ENCODE data around the gene ZNF274.
"Not testable (repeated sequence)": the region's sequence is repeated elsewhere in the genome, so short reads cannot be mapped to it uniquely, and the experiment has no call there.

Gene ZNF274

DNA sequence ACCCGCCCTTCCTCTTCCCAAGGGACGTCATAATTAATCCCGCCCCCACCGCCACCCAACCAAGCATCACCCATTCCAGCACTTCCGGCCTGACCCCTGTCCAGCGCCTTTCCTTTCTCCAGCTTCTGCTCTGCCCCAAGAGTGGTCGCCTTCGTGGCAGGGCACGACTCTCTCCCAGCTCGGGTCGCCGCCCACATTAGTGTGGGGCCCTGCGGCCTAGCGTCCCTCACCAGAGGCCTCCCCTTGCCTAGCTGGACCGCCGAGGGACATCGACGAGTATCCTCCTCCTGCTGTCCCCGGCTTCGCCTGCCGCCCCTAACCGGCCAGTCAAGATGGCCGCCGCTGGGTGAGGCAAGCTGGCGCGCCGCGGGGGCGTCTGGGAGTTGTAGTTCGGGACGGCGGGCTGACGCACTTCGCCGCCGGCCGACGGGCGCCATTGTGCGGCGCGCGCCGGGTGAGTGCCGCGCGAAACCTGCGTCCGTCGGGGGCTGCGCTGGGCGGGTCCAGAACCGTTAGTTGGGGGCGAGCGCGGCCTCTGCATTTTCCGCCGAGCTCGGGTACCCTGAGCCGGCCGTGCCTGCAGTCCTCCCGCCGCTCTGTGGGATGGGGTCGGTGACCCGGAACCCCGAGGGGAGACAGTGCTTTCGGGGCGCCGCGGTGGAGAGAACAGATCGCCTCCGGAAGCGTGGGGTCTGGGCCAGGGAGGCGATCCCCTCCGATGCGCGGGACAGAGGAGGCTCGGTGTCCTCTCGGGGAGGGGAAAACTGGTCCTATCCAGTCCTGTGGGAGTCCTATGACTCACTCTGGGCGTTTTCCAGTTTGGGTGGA, at the start of gene ZNF274:
ZNF274 (plus strand) TSS at position 73 of the 828 bp plus-strand sequence. CDS start 905 bp downstream, outside the sequence.
- H3K27ac ChIP-seq: peak within 1 kb of the TSS; percentile 94 to 100 (median 98)
- no peaks in the 10 kb centered on the region; a peak in 2 of 22 replicates for H3K27me3 ChIP-seq
- peak within 1 kb of the TSS; percentile 67 to 97 (median 79) for H3K4me2 ChIP-seq
- peaks cover 90 to 95% (median 94%) of the 10 kb centered on the region in 11 experiments for H3K9me3 ChIP-seq (replicated peaks in 1 of 11)
- H3K36me3 ChIP-seq: peaks cover 71 to 83% (median 78%) of the 10 kb centered on the region in 11 experiments
- peak within 1 kb of the TSS; percentile 86 to 98 (median 94) for H3K9ac ChIP-seq
- H3K4me3 ChIP-seq: peak within 1 kb of the TSS; percentile 75 to 90 (median 84)
- no peaks in the 10 kb centered on the region for H4K20me1 ChIP-seq
- H3K4me1 ChIP-seq: peaks cover 4 to 12% (median 6%) of the 10 kb centered on the region in 10 experiments; a peak in 17 of 20 replicates
- no peak for TF ChIP-seq Cebpa-rat (IDR thresholded peaks at IDR 0.05)

- no peaks in the 10 kb centered on the region for H3K4me1 ChIP-seq
- H3K9ac ChIP-seq: no peak overlapping the region
- H3K27me3 ChIP-seq: no peaks in the 10 kb centered on the region
- no peaks in the 10 kb centered on the region for H4K20me1 ChIP-seq
- H3K9me3 ChIP-seq (replicated peaks in 1 of 11): peaks cover 100% of the 10 kb centered on the region in 11 experiments
- no peak overlapping the region for H3K27ac ChIP-seq
- no peak overlapping the region for H3K4me2 ChIP-seq
- H3K4me3 ChIP-seq: peak overlapping the region in 6 of 10 experiments; percentile 4 to 37 (median 14); a peak in 5 of 20 replicates
- TF ChIP-seq Cebpa-rat (IDR thresholded peaks at IDR 0.05): no peak
- peaks cover 98 to 100% (median 100%) of the 10 kb centered on the region in 11 experiments for H3K36me3 ChIP-seq
Observed at GRCh38 chr19:58134244-58134643, 48.6 kb upstream of the ZNF274 start.

GRCh38 chr19:58145849-58146248, 37.0 kb upstream of the ZNF274 start:
- TF ChIP-seq Cebpa-rat (IDR thresholded peaks at IDR 0.05): no peak
- Histone ChIP-seq H3K4me3 (peak overlapping the region in 3 of 10 experiments; percentile 0 to 36 (median 31); a peak in 5 of 20 replicates), H3K9me3 (replicated peaks in 1 of 11) (peaks cover 79 to 88% (median 83%) of the 10 kb centered on the region in 11 experiments), H3K27ac (no peak overlapping the region), H3K27me3 (no peaks in the 10 kb centered on the region), H3K36me3 (peaks cover 41 to 67% (median 56%) of the 10 kb centered on the region in 11 experiments), H3K4me2 (no peak overlapping the region), H3K9ac (no peak overlapping the region), H4K20me1 (no peaks in the 10 kb centered on the region), H3K4me1 (peaks cover 5 to 12% (median 6%) of the 10 kb centered on the region in 10 experiments; a peak in 14 of 20 replicates)

- H3K27me3 ChIP-seq, H3K9ac ChIP-seq, H3K4me3 ChIP-seq, H3K27ac ChIP-seq, H3K4me2 ChIP-seq, H4K20me1 ChIP-seq: not testable (repeated sequence)
- Histone ChIP-seq H3K4me1 (peaks cover 6 to 19% (median 12%) of the 10 kb centered on the region in 10 experiments; a peak in 18 of 20 replicates), H3K36me3 (peaks cover 24 to 50% (median 40%) of the 10 kb centered on the region in 11 experiments), H3K9me3 (replicated peaks in 1 of 11) (peaks cover 62 to 86% (median 73%) of the 10 kb centered on the region in 11 experiments)
Observed at GRCh38 chr19:58147475-58147874, 35.4 kb upstream of the ZNF274 start.

DNA sequence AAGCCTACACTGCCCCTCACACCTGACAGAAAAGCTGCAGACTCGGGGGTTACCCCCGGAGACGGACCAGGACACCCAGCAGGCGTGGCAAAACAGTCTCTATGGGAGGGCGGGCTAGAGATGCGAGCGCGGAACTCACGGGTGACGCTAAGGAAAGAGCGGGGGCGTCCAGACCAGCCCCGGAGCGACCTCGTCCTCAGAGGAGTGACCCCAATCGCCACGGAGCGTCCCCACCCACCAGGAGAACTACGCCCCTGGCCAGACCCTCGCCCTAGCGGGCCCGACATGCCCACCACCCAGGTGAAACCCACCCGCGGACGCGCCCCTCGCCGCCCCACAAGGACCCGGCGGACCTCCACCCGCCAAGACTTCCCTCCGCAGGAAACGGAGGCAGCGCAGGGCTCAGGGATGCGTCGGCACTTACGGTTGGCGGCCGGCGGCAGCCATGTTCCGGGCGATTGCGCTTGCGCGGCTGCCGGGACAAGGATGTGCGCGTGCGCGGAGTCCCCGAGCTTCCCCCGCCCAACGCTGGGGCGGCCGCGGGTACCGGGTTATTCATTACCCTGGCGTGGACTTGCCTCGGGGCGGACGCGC, 32.4 kb upstream of the ZNF274 start, which contains the start of gene ZNF329:
ZNF329 (minus strand) TSS at position 462 of the 594 bp plus-strand sequence. CDS start 21,286 bp downstream, outside the sequence.
- peak within 1 kb of the TSS; percentile 84 to 94 (median 91) for H3K27ac ChIP-seq
- TF ChIP-seq Cebpa-rat (IDR thresholded peaks at IDR 0.05): no peak

GRCh38 chr19:58153386-58153785, 29.5 kb upstream of the ZNF274 start:
- no peak overlapping the region for H3K27ac ChIP-seq
- peak overlapping the region; percentile 79 to 99 (median 92) for H3K4me2 ChIP-seq
- no peak for TF ChIP-seq Cebpa-rat (IDR thresholded peaks at IDR 0.05)
- H3K9ac ChIP-seq: peak overlapping the region in 1 of 11 experiments; percentile 93; a peak in 1 of 22 replicates
- H3K36me3 ChIP-seq: peaks cover 5 to 13% (median 9%) of the 10 kb centered on the region in 11 experiments; a peak in 17 of 22 replicates
- H3K27me3 ChIP-seq: no peaks in the 10 kb centered on the region
- H3K4me3 ChIP-seq: peak overlapping the region in 7 of 10 experiments; percentile 80 to 95 (median 87); a peak in 7 of 20 replicates
- peaks cover 20 to 35% (median 31%) of the 10 kb centered on the region in 10 experiments for H3K4me1 ChIP-seq
- no peaks in the 10 kb centered on the region for H4K20me1 ChIP-seq
- H3K9me3 ChIP-seq (replicated peaks in 1 of 11): peaks cover 25 to 65% (median 39%) of the 10 kb centered on the region in 11 experiments

More for the DNA sequence above, 32.4 kb upstream of the ZNF274 start, which contains the start of gene ZNF329:
- Histone ChIP-seq H4K20me1 (no peaks in the 10 kb centered on the region), H3K9ac (peak within 1 kb of the TSS; percentile 85 to 97 (median 91)), H3K9me3 (replicated peaks in 1 of 11) (peaks cover 33 to 73% (median 49%) of the 10 kb centered on the region in 11 experiments), H3K4me3 (peak within 1 kb of the TSS; percentile 82 to 94 (median 88)), H3K27me3 (no peaks in the 10 kb centered on the region), H3K36me3 (peaks cover 11 to 23% (median 19%) of the 10 kb centered on the region in 11 experiments; a peak in 21 of 22 replicates), H3K4me2 (peak within 1 kb of the TSS; percentile 78 to 97 (median 83)), H3K4me1 (peaks cover 20 to 35% (median 26%) of the 10 kb centered on the region in 10 experiments)

DNA sequence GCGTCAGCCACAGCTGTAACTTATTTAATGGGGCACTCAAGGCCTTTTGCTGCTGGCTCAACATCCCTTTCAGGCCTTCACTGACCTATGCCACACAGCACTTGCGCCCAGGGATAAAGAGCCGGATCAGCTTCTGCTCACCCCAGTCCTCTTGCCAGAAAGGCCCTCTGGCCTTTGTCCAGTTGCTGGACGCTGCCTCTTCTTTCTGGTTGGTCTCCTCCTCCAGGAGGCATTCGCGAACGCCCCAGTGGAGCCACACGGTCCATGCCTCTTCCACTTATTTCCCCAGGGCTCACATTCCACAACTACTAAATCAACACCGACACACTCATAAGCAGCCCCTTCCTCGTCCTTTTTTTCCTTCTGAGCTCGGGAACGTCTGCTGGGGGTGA, 28.6 kb upstream of the ZNF274 start:
- H3K36me3 ChIP-seq: peaks cover 0 to 4% (median 0%) of the 10 kb centered on the region in 11 experiments; a peak in 8 of 22 replicates
- H4K20me1 ChIP-seq: no peaks in the 10 kb centered on the region
- peak overlapping the region; percentile 56 to 87 (median 84) for H3K27ac ChIP-seq
- peaks cover 20 to 35% (median 31%) of the 10 kb centered on the region in 10 experiments for H3K4me1 ChIP-seq
- peaks cover 25 to 65% (median 39%) of the 10 kb centered on the region in 11 experiments for H3K9me3 ChIP-seq (replicated peaks in 1 of 11)
- H3K27me3 ChIP-seq: no peaks in the 10 kb centered on the region
- peak overlapping the region; percentile 80 to 93 (median 88) for H3K9ac ChIP-seq
- no peak for TF ChIP-seq Cebpa-rat (IDR thresholded peaks at IDR 0.05)
- peak overlapping the region; percentile 79 to 99 (median 92) for H3K4me2 ChIP-seq
- H3K4me3 ChIP-seq: peak overlapping the region; percentile 65 to 96 (median 86)

GRCh38 chr19:58154679-58155648, 27.9 kb upstream of the ZNF274 start:
- TF ChIP-seq Cebpa-rat (IDR thresholded peaks at IDR 0.05): no peak
- peak overlapping the region; percentile 65 to 96 (median 86) for H3K4me3 ChIP-seq
- no peaks in the 10 kb centered on the region for H4K20me1 ChIP-seq
- H3K27me3 ChIP-seq: no peaks in the 10 kb centered on the region
- H3K27ac ChIP-seq: peak overlapping the region; percentile 56 to 87 (median 84)
- H3K4me1 ChIP-seq: peaks cover 16 to 30% (median 25%) of the 10 kb centered on the region in 10 experiments
- peaks cover 27 to 65% (median 40%) of the 10 kb centered on the region in 11 experiments for H3K9me3 ChIP-seq (replicated peaks in 1 of 11)
- no peaks in the 10 kb centered on the region for H3K36me3 ChIP-seq
- H3K9ac ChIP-seq: peak overlapping the region; percentile 80 to 93 (median 88)
- peak overlapping the region; percentile 79 to 99 (median 92) for H3K4me2 ChIP-seq
